ENCODE results near the gene ZNF860.

DNA sequence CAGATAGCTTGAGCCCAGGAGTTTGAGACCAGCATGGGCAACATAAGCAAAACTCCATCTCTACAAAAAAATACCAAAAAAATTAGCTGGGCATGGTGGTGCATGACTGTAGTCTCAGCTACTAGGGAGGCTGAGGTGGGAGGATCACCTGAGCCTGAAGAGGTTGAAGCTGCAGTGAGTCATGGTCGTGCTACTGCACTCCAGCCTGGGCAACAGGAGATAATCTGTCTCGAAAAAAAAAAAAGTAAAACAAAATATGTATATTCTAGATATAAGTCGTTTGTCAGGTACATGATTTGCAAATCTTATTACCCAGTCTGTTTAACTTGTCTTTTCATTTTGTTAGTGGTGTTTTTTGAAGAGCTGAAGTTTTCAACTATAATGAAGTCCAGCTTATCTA, 40.2 kb downstream of the ZNF860 start:
- no peak for TF ChIP-seq EZH2 (IDR thresholded peaks at IDR 0.05; ENCODE audit: borderline replicate concordance, low read length)
- TF ChIP-seq, protein P1, sequence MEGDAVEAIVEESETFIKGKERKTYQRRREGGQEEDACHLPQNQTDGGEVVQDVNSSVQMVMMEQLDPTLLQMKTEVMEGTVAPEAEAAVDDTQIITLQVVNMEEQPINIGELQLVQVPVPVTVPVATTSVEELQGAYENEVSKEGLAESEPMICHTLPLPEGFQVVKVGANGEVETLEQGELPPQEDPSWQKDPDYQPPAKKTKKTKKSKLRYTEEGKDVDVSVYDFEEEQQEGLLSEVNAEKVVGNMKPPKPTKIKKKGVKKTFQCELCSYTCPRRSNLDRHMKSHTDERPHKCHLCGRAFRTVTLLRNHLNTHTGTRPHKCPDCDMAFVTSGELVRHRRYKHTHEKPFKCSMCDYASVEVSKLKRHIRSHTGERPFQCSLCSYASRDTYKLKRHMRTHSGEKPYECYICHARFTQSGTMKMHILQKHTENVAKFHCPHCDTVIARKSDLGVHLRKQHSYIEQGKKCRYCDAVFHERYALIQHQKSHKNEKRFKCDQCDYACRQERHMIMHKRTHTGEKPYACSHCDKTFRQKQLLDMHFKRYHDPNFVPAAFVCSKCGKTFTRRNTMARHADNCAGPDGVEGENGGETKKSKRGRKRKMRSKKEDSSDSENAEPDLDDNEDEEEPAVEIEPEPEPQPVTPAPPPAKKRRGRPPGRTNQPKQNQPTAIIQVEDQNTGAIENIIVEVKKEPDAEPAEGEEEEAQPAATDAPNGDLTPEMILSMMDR (IDR thresholded peaks at IDR 0.05; ENCODE audit: low read length), result no peak

Data from OCI-LY1 (cell line).